CD14-positive monocyte (primary cell): Measurements from ENCODE around the gene ADGB. TPM values are rescaled to one million over a fixed set of nuclear protein-coding genes. Genes with fewer than 3 reads are reported as not detected.

Source experiments
- DNase-seq, 3 donors: peaks; one replicate each; pipeline ENCODE4 v3.0.0-alpha.2; 2011 to 2022
- H2AFZ ChIP-seq: 2 replicates; pipeline ENCODE4 v1.6.0; 2012; ENCODE audit warnings: mild to moderate bottlenecking, low read depth, low read length, inconsistent platforms; ENCODE audit not compliant: insufficient read depth, poor library complexity, severe bottlenecking
- H3K27ac ChIP-seq, 2 donors: 1 replicate in 1 of 2; 2 replicates in 1 of 2; pipeline ENCODE4 v1.5.1; 2012 to 2013; ENCODE audit warnings: low read length in 2 of 2, control low read depth in 1 of 2, inconsistent platforms in 1 of 2, low read depth in 1 of 2, mild to moderate bottlenecking in 1 of 2
- H3K27me3 ChIP-seq, 2 donors: one replicate each; pipeline versions ENCODE4 v1.6.0 to v1.6.1; 2011 to 2013; ENCODE audit warnings: low read length in 2 of 2; ENCODE audit not compliant: control insufficient read depth in 2 of 2, insufficient read depth in 2 of 2
- H3K36me3 ChIP-seq, 2 donors: replicated peaks in 1 of 2; 1 replicate in 1 of 2; 2 replicates in 1 of 2; pipeline versions ENCODE4 v1.5.1 to v1.6.1; 2012 to 2013; ENCODE audit warnings: low read length in 2 of 2, control low read depth in 1 of 2, inconsistent platforms in 1 of 2, mild to moderate bottlenecking in 1 of 2; ENCODE audit not compliant: insufficient read depth in 2 of 2, control insufficient read depth in 1 of 2
- H3K4me1 ChIP-seq, 2 donors: 1 replicate in 1 of 2; 2 replicates in 1 of 2; pipeline versions ENCODE4 v1.5.1 to v1.6.1; 2012 to 2013; ENCODE audit warnings: low read length in 2 of 2, control low read depth in 1 of 2, inconsistent platforms in 1 of 2, mild to moderate bottlenecking in 1 of 2, moderate library complexity in 1 of 2; ENCODE audit not compliant: insufficient read depth in 2 of 2, control insufficient read depth in 1 of 2
- H3K4me2 ChIP-seq: replicated peaks from 2 replicates; pipeline ENCODE3; 2012; ENCODE audit warnings: low read length, moderate library complexity, mild to moderate bottlenecking; ENCODE audit not compliant: poor library complexity, severe bottlenecking; ENCODE audit errors: extremely low read depth
- H3K4me3 ChIP-seq, 3 experiments: fragments of 200-600 bp in 1 of 3; sonication (generic) in 1 of 3; replicated peaks in 1 of 3; 1 replicate in 2 of 3; 2 replicates in 1 of 3; pipeline ENCODE4 v1.5.1; 2011 to 2013; ENCODE audit warnings: low read length in 3 of 3, mild to moderate bottlenecking in 3 of 3, control low read depth in 2 of 3, low read depth in 2 of 3, inconsistent platforms in 1 of 3, moderate library complexity in 1 of 3
- H3K79me2 ChIP-seq: 2 replicates; pipeline ENCODE4 v1.6.0; 2012; ENCODE audit warnings: mild to moderate bottlenecking, control low read depth, inconsistent platforms, low read length, moderate library complexity; ENCODE audit not compliant: insufficient read depth
- H3K9ac ChIP-seq: 2 replicates; pipeline ENCODE4 v1.6.0; 2017; ENCODE audit warnings: low read length, mild to moderate bottlenecking; ENCODE audit not compliant: insufficient read depth, poor library complexity, severe bottlenecking
- H3K9me3 ChIP-seq, 2 donors: replicated peaks in 1 of 2; 1 replicate in 1 of 2; 2 replicates in 1 of 2; pipeline versions ENCODE4 v1.5.1 to v1.6.1; 2012 to 2013; ENCODE audit warnings: low read length in 2 of 2, control low read depth in 1 of 2; ENCODE audit not compliant: control insufficient read depth in 1 of 2, insufficient read depth in 1 of 2
- H4K20me1 ChIP-seq: 2 replicates; pipeline ENCODE4 v1.6.0; 2012; ENCODE audit warnings: mild to moderate bottlenecking, low read length, control low read depth, moderate library complexity; ENCODE audit not compliant: insufficient read depth
- H3K27ac Mint-ChIP-seq, 7 donors: one replicate each; pipeline ENCODE4 v1.8.0; 2020; ENCODE audit warnings: mild to moderate bottlenecking in 7 of 7, mixed read lengths in 7 of 7, moderate library complexity in 6 of 7, inconsistent platforms in 2 of 7
- H3K27me3 Mint-ChIP-seq, 3 donors: one replicate each; pipeline ENCODE4 v1.8.0; 2021 to 2022; ENCODE audit warnings: low read depth in 3 of 3, mild to moderate bottlenecking in 3 of 3, mixed read lengths in 3 of 3, moderate library complexity in 3 of 3, inconsistent platforms in 1 of 3
- H3K36me3 Mint-ChIP-seq, 2 donors: one replicate each; pipeline ENCODE4 v1.8.0; 2020; ENCODE audit warnings: mixed read lengths in 2 of 2, inconsistent platforms in 1 of 2, mild to moderate bottlenecking in 1 of 2
- H3K4me1 Mint-ChIP-seq: one replicate; pipeline ENCODE4 v1.8.0; 2020; ENCODE audit warnings: mild to moderate bottlenecking, mixed read lengths
- H3K4me3 Mint-ChIP-seq, 2 donors: one replicate each; pipeline ENCODE4 v1.8.0; 2020; ENCODE audit warnings: mild to moderate bottlenecking in 2 of 2, mixed read lengths in 2 of 2, moderate library complexity in 1 of 2
- H3K9me3 Mint-ChIP-seq, 7 donors: one replicate each; pipeline ENCODE4 v1.8.0; 2020 to 2022; ENCODE audit warnings: mixed read lengths in 7 of 7, mild to moderate bottlenecking in 6 of 7, moderate library complexity in 6 of 7, inconsistent platforms in 2 of 7
- CTCF ChIP-seq: fragments of 200-600 bp; IDR thresholded peaks from one replicate; pipeline ENCODE4 v1.8.0; 2022; ENCODE audit warnings: antibody characterized with exemption, mild to moderate bottlenecking
- WGBS: methylation state at CpG from one replicate; pipeline ENCODE4 v1.1.5; 2013; ENCODE audit warnings: missing lambda C conversion rate; ENCODE audit not compliant: insufficient coverage; 5-methylcytosine and 5-hydroxymethylcytosine counted together
- intact Hi-C, 2 donors: fragments of 100-400 bp; cut with micrococcal nuclease; formaldehyde crosslinking; loops; one replicate each; pipeline versions ENCODE4 v1.15.0 to v1.15.1; 2023
- polyA plus RNA-seq, 3 donors: library from polyadenylated mRNA; depleted of rRNA in 1 of 3; unstranded in 2 of 3; stranded (reverse) in 1 of 3; fragments of 300-500 nt in 2 of 3; fragments of >200 nt in 1 of 3; fragmentation: Illumina TruSeq in 2 of 3; gene quantifications; 1 replicate in 2 of 3; 2 replicates in 1 of 3; pipeline ENCODE4 v1.2.3, GENCODE V29; 2012 to 2021

ADGB gene
- polyA plus RNA-seq, 3 donors: 0.01 TPM; not detected in 2

GRCh38 chr6:146636481-146636880 lies 37.7 kb downstream of the ADGB start:
- intact Hi-C loops: no loop called here
- no peaks in the 10 kb centered on the region for H3K27me3 ChIP-seq
- H3K4me3 ChIP-seq: no peak overlapping the region
- no peak overlapping the region for H3K9ac ChIP-seq
- H3K36me3 Mint-ChIP-seq: no peaks in the 10 kb centered on the region
- H3K79me2 ChIP-seq: no peaks in the 10 kb centered on the region
- H3K4me3 Mint-ChIP-seq: no peak overlapping the region
- no peak overlapping the region for H3K27ac ChIP-seq
- peaks cover 0 to 2% (median 0%) of the 10 kb centered on the region in 3 donors for H3K27me3 Mint-ChIP-seq
- DNase-seq: no peak
- H2AFZ ChIP-seq: no peak overlapping the region
- H3K4me2 ChIP-seq: no peak overlapping the region
- no peaks in the 10 kb centered on the region for H3K4me1 ChIP-seq
- H4K20me1 ChIP-seq: no peaks in the 10 kb centered on the region
- no peaks in the 10 kb centered on the region for H3K9me3 ChIP-seq
- no peaks in the 10 kb centered on the region for H3K4me1 Mint-ChIP-seq
- WGBS: no CpG with 5 or more reads among the region's 2 CpGs
- no peaks in the 10 kb centered on the region for H3K36me3 ChIP-seq
- no peak overlapping the region for H3K27ac Mint-ChIP-seq
- TF ChIP-seq CTCF: no peak
- peaks cover 0 to 2% (median 0%) of the 10 kb centered on the region in 7 donors for H3K9me3 Mint-ChIP-seq

DNA sequence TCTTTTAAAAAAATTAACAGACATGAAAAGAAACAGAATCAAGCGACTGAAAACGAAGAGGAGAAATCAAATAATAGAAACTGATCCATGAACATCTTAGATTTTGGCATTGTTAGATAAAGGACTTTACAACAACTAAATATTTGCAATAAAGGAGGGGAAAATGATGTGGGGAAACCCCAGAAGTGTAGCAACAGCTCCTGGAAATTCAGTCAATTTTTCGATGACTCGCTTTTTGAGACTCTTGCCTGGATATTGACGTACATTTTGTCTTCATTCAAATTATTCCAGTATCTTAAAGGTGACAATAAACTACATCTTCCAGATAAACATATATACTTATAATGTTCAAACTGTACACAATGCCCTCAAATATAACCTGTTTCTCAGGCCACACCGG lies 44.1 kb downstream of the ADGB start:
- H3K4me1 Mint-ChIP-seq: no peaks in the 10 kb centered on the region
- no peak overlapping the region for H3K4me3 Mint-ChIP-seq
- H3K36me3 ChIP-seq: no peaks in the 10 kb centered on the region
- H3K27me3 Mint-ChIP-seq: no peaks in the 10 kb centered on the region
- no peak overlapping the region for H3K4me2 ChIP-seq
- H3K36me3 Mint-ChIP-seq: no peaks in the 10 kb centered on the region
- H2AFZ ChIP-seq: no peak overlapping the region
- no peak overlapping the region for H3K9ac ChIP-seq
- no peaks in the 10 kb centered on the region for H4K20me1 ChIP-seq
- H3K27ac ChIP-seq: no peak overlapping the region
- no peaks in the 10 kb centered on the region for H3K9me3 ChIP-seq
- peak in 1 of 3 donors; percentile 17 for DNase-seq
- no peak for TF ChIP-seq CTCF
- no peak overlapping the region for H3K27ac Mint-ChIP-seq
- H3K4me3 ChIP-seq: no peak overlapping the region
- intact Hi-C loops: no loop called here
- no peaks in the 10 kb centered on the region for H3K4me1 ChIP-seq
- H3K79me2 ChIP-seq: no peaks in the 10 kb centered on the region
- H3K9me3 Mint-ChIP-seq: peaks cover 0 to 3% (median 0%) of the 10 kb centered on the region in 7 donors
- no peaks in the 10 kb centered on the region for H3K27me3 ChIP-seq
- WGBS: 94% methylated on average over 3 of the region's 6 CpGs
